GM18873 (cell line): ENCODE measurements around the gene PTPRK.
"Not testable (repeated sequence)": the region's sequence is repeated elsewhere in the genome, so short reads cannot be mapped to it uniquely, and the experiment has no call there.

ENCODE experiments used
- ATAC-seq: cut with Tn5 transposase; IDR thresholded peaks from one replicate; pipeline ENCODE4 v1.9.1; 2021; ENCODE audit warnings: mild to moderate bottlenecking, moderate library complexity, moderate number of reproducible peaks; ENCODE audit not compliant: unreplicated experiment, low FRiP score

The PTPRK gene

GRCh38 chr6:127997496-127998164 is 522.8 kb downstream of the PTPRK start:
- ATAC-seq = no peak

- no peak for ATAC-seq
Observed at GRCh38 chr6:127996925-127997324, 523.5 kb downstream of the PTPRK start.

- no peak for ATAC-seq
Observed at GRCh38 chr6:127992144-127992543, 528.3 kb downstream of the PTPRK start.

GRCh38 chr6:127990074-127990473 is 530.3 kb downstream of the PTPRK start:
- no peak for ATAC-seq

GRCh38 chr6:127980996-127981395 is 539.4 kb downstream of the PTPRK start:
- ATAC-seq = no peak

- not testable (repeated sequence) for ATAC-seq
Observed at GRCh38 chr6:127978185-127978584, 542.2 kb downstream of the PTPRK start.

GRCh38 chr6:127976796-127977195 is 543.6 kb downstream of the PTPRK start:
- no peak for ATAC-seq

- ATAC-seq = no peak
Observed at GRCh38 chr6:127976111-127976510, 544.3 kb downstream of the PTPRK start.

- ATAC-seq = no peak
Observed at GRCh38 chr6:127972815-127973214, 547.6 kb downstream of the PTPRK start.

GRCh38 chr6:127971945-127972391 is 548.4 kb downstream of the PTPRK start:
- ATAC-seq = no peak

GRCh38 chr6:127971386-127971785 is 549.0 kb downstream of the PTPRK start:
- no peak for ATAC-seq

GRCh38 chr6:127969701-127970100 is 550.7 kb downstream of the PTPRK start:
- no peak for ATAC-seq

- ATAC-seq = no peak
Observed at GRCh38 chr6:127968394-127968793, 552.0 kb downstream of the PTPRK start.

GRCh38 chr6:127967708-127968107 is 552.7 kb downstream of the PTPRK start:
- no peak for ATAC-seq

- no peak for ATAC-seq
Observed at GRCh38 chr6:127966616-127967015, 553.8 kb downstream of the PTPRK start.

GRCh38 chr6:127963495-127963894 is 556.9 kb downstream of the PTPRK start:
- ATAC-seq = no peak

- ATAC-seq = no peak
Observed at GRCh38 chr6:127959869-127960268, 560.5 kb downstream of the PTPRK start.

GRCh38 chr6:127956956-127957355 is 563.4 kb downstream of the PTPRK start:
- no peak for ATAC-seq

GRCh38 chr6:127956260-127956888 is 564.0 kb downstream of the PTPRK start:
- no peak for ATAC-seq

- ATAC-seq = no peak
Observed at GRCh38 chr6:127954082-127954481, 566.3 kb downstream of the PTPRK start.

GRCh38 chr6:127952831-127953230 is 567.6 kb downstream of the PTPRK start:
- ATAC-seq = no peak

GRCh38 chr6:127952176-127952575 is 568.2 kb downstream of the PTPRK start:
- ATAC-seq = no peak
